Lung (tissue), 12 donors: Measurements from ENCODE around the gene MYO18B. TPM values are rescaled to one million over a fixed set of nuclear protein-coding genes. Genes with fewer than 3 reads are reported as not detected.

Experiments
- ATAC-seq: fragments of 200-7000 bp; cut with Tn5 transposase; one replicate; pipeline ENCODE4 v1.9.1; 2020; ENCODE audit warnings: moderate number of reproducible peaks; ENCODE audit not compliant: insufficient read depth, low FRiP score
- DNase-seq, 3 donors: peaks; one replicate each; pipeline ENCODE4 v3.0.0-alpha.2; 2013 to 2017
- H3K27ac ChIP-seq, 2 donors: one replicate each; pipeline ENCODE4 v1.5.1; 2013; ENCODE audit warnings: mild to moderate bottlenecking in 2 of 2, moderate library complexity in 2 of 2, control low read depth in 1 of 2, inconsistent platforms in 1 of 2, low read depth in 1 of 2, low read length in 1 of 2
- H3K27me3 ChIP-seq, 3 donors: one replicate each; pipeline ENCODE4 v1.5.1; 2013; ENCODE audit warnings: low read length in 2 of 3; ENCODE audit not compliant: control insufficient read depth in 3 of 3, insufficient read depth in 3 of 3
- H3K36me3 ChIP-seq, 4 donors: one replicate each; pipeline ENCODE4 v1.5.1; 2013; ENCODE audit warnings: low read length in 4 of 4, mild to moderate bottlenecking in 1 of 4, moderate library complexity in 1 of 4; ENCODE audit not compliant: control insufficient read depth in 4 of 4, insufficient read depth in 4 of 4
- H3K4me1 ChIP-seq, 5 donors: one replicate each; pipeline ENCODE4 v1.5.1; 2013; ENCODE audit warnings: low read length in 5 of 5, mild to moderate bottlenecking in 2 of 5, moderate library complexity in 1 of 5; ENCODE audit not compliant: control insufficient read depth in 5 of 5, insufficient read depth in 5 of 5
- H3K4me3 ChIP-seq: one replicate; pipeline ENCODE4 v1.5.1; 2013; ENCODE audit warnings: mild to moderate bottlenecking, control low read depth, moderate library complexity
- H3K9ac ChIP-seq, 2 donors: one replicate each; pipeline ENCODE4 v1.5.1; 2013; ENCODE audit warnings: low read length in 2 of 2, control low read depth in 1 of 2; ENCODE audit not compliant: insufficient read depth in 1 of 2
- H3K9me3 ChIP-seq, 4 donors: one replicate each; pipeline ENCODE4 v1.5.1; 2013; ENCODE audit warnings: low read length in 3 of 4, mild to moderate bottlenecking in 1 of 4, moderate library complexity in 1 of 4; ENCODE audit not compliant: control insufficient read depth in 4 of 4, insufficient read depth in 3 of 4
- CTCF ChIP-seq: IDR thresholded peaks from 2 replicates; pipeline ENCODE4 v1.5.1; 2012; ENCODE audit warnings: mild to moderate bottlenecking; ENCODE audit errors: control extremely low read depth, extremely low read depth
- WGBS, 2 donors: extraction: QIAGEN DNeasy Blood & Tissue Kit; methylation state at CpG; one replicate each; pipeline ENCODE4 v1.1.7; 2013; 5-methylcytosine and 5-hydroxymethylcytosine counted together
- polyA plus RNA-seq, 2 donors: library from polyadenylated mRNA; stranded (reverse); fragments of 200-250 nt; gene quantifications; one replicate each; pipeline ENCODE4 v1.2.1, GENCODE V29; 2013
- total RNA-seq, 2 donors: library from RNA; depleted of rRNA in 1 of 2; stranded (reverse); fragments of >200 nt in 1 of 2; gene quantifications; one replicate each; pipeline ENCODE4 v1.2.1, GENCODE V29; 2014 to 2021
- donor health status: control.
- donor health status: control.
- donor health status: Bipolar disorder and iron deficiency.
- donor health status: healthy.
- donor health status: DM: yes; HTN: yes; CAD: no.

MYO18B gene
- total and polyA plus RNA-seq, 4 donors: 0.02 to 0.71 (median 0.07) TPM

DNA sequence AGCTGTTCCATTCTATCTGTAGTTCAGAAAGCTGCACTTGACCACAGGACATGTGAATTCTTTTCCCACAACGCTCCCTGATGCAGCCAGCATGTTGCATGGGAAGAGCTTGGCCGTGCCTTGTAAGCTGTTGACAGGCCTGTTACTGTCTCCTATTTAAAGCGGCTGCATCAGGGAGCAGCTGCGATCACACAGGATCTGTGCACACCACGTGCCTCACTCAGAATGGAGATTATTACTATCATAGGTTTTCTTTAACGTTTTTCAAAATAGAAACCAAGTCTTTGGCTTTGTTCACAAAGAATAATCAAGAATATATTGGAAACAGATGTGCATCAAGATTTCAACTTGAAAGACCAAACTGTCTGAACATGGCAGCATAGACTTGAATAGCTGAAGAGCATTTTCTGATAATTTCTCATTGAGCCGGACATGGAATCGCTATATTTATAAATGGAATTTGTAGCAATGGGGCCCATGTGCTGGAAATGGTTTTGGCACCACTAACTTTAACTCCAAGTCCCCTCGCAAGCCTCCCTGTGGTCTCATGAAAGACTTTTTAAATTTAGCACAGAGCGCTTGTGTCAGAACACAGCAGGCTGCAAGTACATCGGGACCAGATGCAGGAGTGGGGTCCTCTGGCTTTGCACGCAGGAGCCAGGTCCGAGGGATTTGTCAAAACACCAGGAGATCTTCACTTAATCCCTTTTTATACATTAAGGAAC is 40.8 kb upstream of the MYO18B start:
- Histone ChIP-seq H3K27me3 (no peaks in the 10 kb centered on the region), H3K9me3 (no peaks in the 10 kb centered on the region), H3K9ac (no peak overlapping the region), H3K27ac (no peak overlapping the region), H3K4me3 (no peak overlapping the region), H3K36me3 (peaks cover 0 to 19% (median 0%) of the 10 kb centered on the region in 4 donors), H3K4me1 (peaks cover 0 to 29% (median 6%) of the 10 kb centered on the region in 5 donors)
- WGBS, 2 donors: 71 to 81% methylated on average over 13 of the region's 13 CpGs
- ATAC-seq (peak; percentile 27), DNase-seq (peak; percentile 84 to 95 (median 92))
- TF ChIP-seq CTCF: no peak

- H3K4me1 ChIP-seq: peaks cover 0 to 23% (median 0%) of the 10 kb centered on the region in 5 donors
- no peak overlapping the region for H3K4me3 ChIP-seq
- peaks cover 0 to 19% (median 0%) of the 10 kb centered on the region in 4 donors for H3K36me3 ChIP-seq
- H3K9me3 ChIP-seq: no peaks in the 10 kb centered on the region
- peak; percentile 11 for TF ChIP-seq CTCF
- no peaks in the 10 kb centered on the region for H3K27me3 ChIP-seq
- H3K9ac ChIP-seq: no peak overlapping the region
- no peak for ATAC-seq
- no peak overlapping the region for H3K27ac ChIP-seq
- DNase-seq: peak in 1 of 3 donors; percentile 69
Measured at GRCh38 chr22:25702040-25702439, 39.9 kb upstream of the MYO18B start.

- H3K27me3 ChIP-seq: no peaks in the 10 kb centered on the region
- DNase-seq (no peak), ATAC-seq (no peak)
- peak overlapping the region in 1 of 2 donors; percentile 28 for H3K9ac ChIP-seq
- peaks cover 0 to 19% (median 0%) of the 10 kb centered on the region in 4 donors for H3K36me3 ChIP-seq
- TF ChIP-seq CTCF: no peak
- 79 to 89% methylated on average over 7 of the region's 7 CpGs for WGBS, 2 donors
- no peak overlapping the region for H3K4me3 ChIP-seq
- peaks cover 0 to 19% (median 0%) of the 10 kb centered on the region in 5 donors for H3K4me1 ChIP-seq
- no peaks in the 10 kb centered on the region for H3K9me3 ChIP-seq
- no peak overlapping the region for H3K27ac ChIP-seq
Measured at GRCh38 chr22:25702571-25703167, 39.3 kb upstream of the MYO18B start.
